HepG2 (cell line): ENCODE results near the gene SPHK2. TPM values are rescaled to one million over a fixed set of nuclear protein-coding genes. Genes with fewer than 3 reads are reported as not detected.

Experiments used
- CHCHD3 ChIP-seq: sonication (generic); formaldehyde crosslinking; IDR thresholded peaks from 2 replicates; pipeline ENCODE4 v1.8.0; 2022; ENCODE audit warnings: mild to moderate bottlenecking, missing genetic modification reagents, moderate library complexity
- HNRNPH1 ChIP-seq: fragments of 200-400 bp; formaldehyde crosslinking; optimal IDR thresholded peaks from 2 replicates; pipeline ENCODE3; 2017; ENCODE audit warnings: mild to moderate bottlenecking, low read depth, low read length
- HNRNPL ChIP-seq: fragments of 200-400 bp; formaldehyde crosslinking; IDR thresholded peaks from 2 replicates; pipeline ENCODE4 v1.6.1; 2017; ENCODE audit warnings: mild to moderate bottlenecking, low read depth, low read length
- HOXA3 ChIP-seq: sonication (generic); formaldehyde crosslinking; IDR thresholded peaks from 2 replicates; pipeline ENCODE4 v1.5.0; 2020; ENCODE audit warnings: missing genetic modification reagents
- MAFK ChIP-seq, 2 experiments: IDR thresholded peaks in 1 of 2; conservative IDR thresholded peaks in 1 of 2; 2 replicates each; pipeline ENCODE4 v1.6.1; 2011; ENCODE audit warnings: improper control_type of control experiment in 2 of 2, low read length in 2 of 2
- NFE2 ChIP-seq: sonication (generic); formaldehyde crosslinking; IDR thresholded peaks from 2 replicates; pipeline ENCODE4 v1.4.0; 2020; ENCODE audit warnings: missing genetic modification reagents
- NFE2L1 ChIP-seq: sonication (generic); formaldehyde crosslinking; IDR thresholded peaks from 2 replicates; pipeline ENCODE4 v1.4.0; 2020; ENCODE audit warnings: missing genetic modification reagents, mild to moderate bottlenecking, borderline replicate concordance
- PHF21A ChIP-seq: sonication (generic); formaldehyde crosslinking; IDR thresholded peaks from 2 replicates; pipeline ENCODE4 v1.5.0; 2020; ENCODE audit warnings: mild to moderate bottlenecking, missing genetic modification reagents
- PITX1 ChIP-seq: sonication (generic); formaldehyde crosslinking; IDR thresholded peaks from 2 replicates; pipeline ENCODE4 v1.5.1; 2020; ENCODE audit warnings: mild to moderate bottlenecking, missing genetic modification reagents
- RFX1 ChIP-seq: fragments of 450-650 bp; IDR thresholded peaks from 2 replicates; pipeline ENCODE4 v1.6.1; 2017
- SETDB1 ChIP-seq: sonication (generic); formaldehyde crosslinking; IDR thresholded peaks from 2 replicates; pipeline ENCODE4 v1.5.1; 2020; ENCODE audit warnings: missing genetic modification reagents, mild to moderate bottlenecking, borderline replicate concordance
- SMAD9 ChIP-seq: sonication (generic); formaldehyde crosslinking; IDR thresholded peaks from 2 replicates; pipeline ENCODE4 v1.5.1; 2020; ENCODE audit warnings: mild to moderate bottlenecking, missing genetic modification reagents
- SOX6 ChIP-seq, 2 experiments: fragments of 450-650 bp in 1 of 2; sonication (generic) in 1 of 2; formaldehyde crosslinking in 1 of 2; IDR thresholded peaks; 2 replicates each; pipeline versions ENCODE4 v1.4.0 to v1.6.1; 2017 to 2020; ENCODE audit warnings: antibody characterized with exemption in 1 of 2, mild to moderate bottlenecking in 1 of 2, missing genetic modification reagents in 1 of 2
- THAP11 ChIP-seq: IDR thresholded peaks from 2 replicates; pipeline ENCODE4 v1.6.1; 2016; ENCODE audit warnings: missing biosample characterization, missing genetic modification reagents
- ZNF143 ChIP-seq: sonication (generic); formaldehyde crosslinking; IDR thresholded peaks from 2 replicates; pipeline ENCODE4 v1.4.0; 2020; ENCODE audit warnings: missing genetic modification reagents
- ZNF251 ChIP-seq: sonication (generic); formaldehyde crosslinking; IDR thresholded peaks from 2 replicates; pipeline ENCODE4 v1.9.0; 2021; ENCODE audit warnings: mild to moderate bottlenecking, missing genetic modification reagents
- ZNF546 ChIP-seq: sonication (generic); formaldehyde crosslinking; conservative IDR thresholded peaks from 2 replicates; pipeline ENCODE4 v1.8.1; 2023; ENCODE audit warnings: mild to moderate bottlenecking, missing genetic modification reagents
- polyA plus RNA-seq, 8 experiments: library from polyadenylated mRNA; depleted of rRNA in 3 of 8; stranded (reverse) in 7 of 8; unstranded in 1 of 8; fragments of >200 nt; fragmentation: Illumina TruSeq in 4 of 8; extraction: Trizol in 4 of 8; gene quantifications; 2 replicates each; pipeline versions ENCODE4 v1.2.1 to v1.2.3, GENCODE V29; 2011 to 2016; ENCODE audit warnings: low read depth in 4 of 8, missing spikeins in 1 of 8, mixed read lengths in 1 of 8; ENCODE audit not compliant: insufficient read depth in 1 of 8
- total RNA-seq, 5 experiments: library from RNA; depleted of rRNA; stranded (reverse); fragments of >200 nt; fragmentation: Illumina TruSeq; extraction: Trizol; gene quantifications; 2 replicates each; pipeline ENCODE4 v1.2.3, GENCODE V29; 2016; ENCODE audit warnings: low read depth in 1 of 5
- TF ChIP-seq, protein P1 (sequence below): IDR thresholded peaks from 2 replicates; pipeline ENCODE4 v1.6.1; 2016; ENCODE audit warnings: missing genetic modification reagents, missing compliant biosample characterization
- TF ChIP-seq, protein P2 (sequence below): sonication (generic); formaldehyde crosslinking; IDR thresholded peaks from 2 replicates; pipeline ENCODE4 v1.5.0; 2020; ENCODE audit warnings: missing genetic modification reagents
- TF ChIP-seq, protein P3 (sequence below): sonication (generic); formaldehyde crosslinking; IDR thresholded peaks from 2 replicates; pipeline ENCODE4 v1.5.1; 2020; ENCODE audit warnings: mild to moderate bottlenecking, missing genetic modification reagents
- TF ChIP-seq, protein P4 (sequence below): sonication (generic); formaldehyde crosslinking; IDR thresholded peaks from 2 replicates; pipeline ENCODE4 v1.4.0; 2020; ENCODE audit warnings: missing genetic modification reagents
- TF ChIP-seq, protein P5 (sequence below): sonication (generic); formaldehyde crosslinking; IDR thresholded peaks from 2 replicates; pipeline ENCODE4 v1.5.0; 2020; ENCODE audit warnings: missing genetic modification reagents

SPHK2 gene
- total and polyA plus RNA-seq, 2 of the 13 experiments (the other 11 are each of a cell fraction or from before 2014, with no cell fraction given): 2.9 to 14.4 TPM

DNA sequence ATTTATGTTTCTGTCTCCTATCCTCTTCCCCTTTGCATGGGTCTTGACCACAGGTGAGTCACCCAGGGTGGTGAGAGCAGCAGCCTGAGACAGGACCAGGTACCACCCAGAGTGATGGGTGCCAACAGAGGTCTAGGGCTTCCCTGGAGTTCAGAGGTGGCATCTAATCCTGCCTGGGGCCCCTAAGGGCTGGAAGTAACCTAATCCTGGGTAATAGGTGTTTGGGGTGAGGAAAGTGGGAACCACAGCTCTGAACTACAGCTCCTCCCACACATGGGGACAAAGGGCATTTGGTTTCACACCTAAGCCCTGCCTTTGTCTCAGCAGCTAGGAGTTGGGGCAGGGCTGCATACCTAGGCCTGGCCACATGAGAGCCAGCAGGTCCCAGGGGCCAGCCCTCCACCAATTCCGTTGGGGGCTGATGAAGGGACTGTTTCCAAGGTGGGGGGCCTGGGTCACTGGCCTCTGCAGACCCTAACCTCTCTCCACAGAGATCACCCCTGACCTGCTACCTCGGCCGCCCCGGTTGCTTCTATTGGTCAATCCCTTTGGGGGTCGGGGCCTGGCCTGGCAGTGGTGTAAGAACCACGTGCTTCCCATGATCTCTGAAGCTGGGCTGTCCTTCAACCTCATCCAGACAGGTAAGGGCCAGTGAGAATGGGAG, 8.0 kb downstream of the SPHK2 start (continued):
- TF ChIP-seq SETDB1 (CRISPR knock-in tag) (no peak), RFX1 (no peak), MAFK (conservative IDR thresholded peaks at IDR 0.05 in 1 of 2, IDR thresholded peaks at IDR 0.05 in 1 of 2; ENCODE audit: low read length in 2 of 2) (no peak), ZNF251 (CRISPR knock-in tag) (no peak), HNRNPH1 (no peak), PITX1 (CRISPR knock-in tag) (peak; percentile 39; the same call in 1 of the 2 replicates), ZNF143 (CRISPR knock-in tag) (no peak), HNRNPL (no peak), HOXA3 (peak; percentile 40; the same call in 1 of the 2 replicates), THAP11 (CRISPR knock-in tag) (peak; percentile 26; the same call in 1 of the 2 replicates), CHCHD3 (CRISPR knock-in tag) (no peak), ZNF546 (CRISPR knock-in tag) (0 out of 2 replicates have a peak, but pooled peaks have one; percentile 68), SMAD9 (CRISPR knock-in tag) (no peak), NFE2 (CRISPR knock-in tag) (no peak), PHF21A (CRISPR knock-in tag) (no peak), SOX6 (IDR thresholded peaks at IDR 0.05) (no peak), SOX6 (CRISPR knock-in tag; IDR thresholded peaks at IDR 0.05) (peak; percentile 60; the same call in 1 of the 2 replicates), NFE2L1 (CRISPR knock-in tag) (peak; percentile 47; the same call in 1 of the 2 replicates)
- TF ChIP-seq, protein P1, sequence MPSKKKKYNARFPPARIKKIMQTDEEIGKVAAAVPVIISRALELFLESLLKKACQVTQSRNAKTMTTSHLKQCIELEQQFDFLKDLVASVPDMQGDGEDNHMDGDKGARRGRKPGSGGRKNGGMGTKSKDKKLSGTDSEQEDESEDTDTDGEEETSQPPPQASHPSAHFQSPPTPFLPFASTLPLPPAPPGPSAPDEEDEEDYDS (CRISPR knock-in tag): no peak
- TF ChIP-seq, protein P2, sequence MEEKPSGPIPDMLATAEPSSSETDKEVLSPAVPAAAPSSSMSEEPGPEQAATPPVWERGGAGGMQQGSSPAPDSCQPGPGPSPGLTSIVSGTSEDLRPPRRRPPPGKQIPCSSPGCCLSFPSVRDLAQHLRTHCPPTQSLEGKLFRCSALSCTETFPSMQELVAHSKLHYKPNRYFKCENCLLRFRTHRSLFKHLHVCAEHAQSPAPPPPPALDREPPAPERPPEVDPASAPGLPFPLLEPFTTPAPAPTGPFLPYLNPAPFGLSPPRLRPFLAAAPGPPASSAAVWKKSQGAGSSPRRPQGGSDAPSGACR (CRISPR knock-in tag): no peak
- TF ChIP-seq, protein P3, sequence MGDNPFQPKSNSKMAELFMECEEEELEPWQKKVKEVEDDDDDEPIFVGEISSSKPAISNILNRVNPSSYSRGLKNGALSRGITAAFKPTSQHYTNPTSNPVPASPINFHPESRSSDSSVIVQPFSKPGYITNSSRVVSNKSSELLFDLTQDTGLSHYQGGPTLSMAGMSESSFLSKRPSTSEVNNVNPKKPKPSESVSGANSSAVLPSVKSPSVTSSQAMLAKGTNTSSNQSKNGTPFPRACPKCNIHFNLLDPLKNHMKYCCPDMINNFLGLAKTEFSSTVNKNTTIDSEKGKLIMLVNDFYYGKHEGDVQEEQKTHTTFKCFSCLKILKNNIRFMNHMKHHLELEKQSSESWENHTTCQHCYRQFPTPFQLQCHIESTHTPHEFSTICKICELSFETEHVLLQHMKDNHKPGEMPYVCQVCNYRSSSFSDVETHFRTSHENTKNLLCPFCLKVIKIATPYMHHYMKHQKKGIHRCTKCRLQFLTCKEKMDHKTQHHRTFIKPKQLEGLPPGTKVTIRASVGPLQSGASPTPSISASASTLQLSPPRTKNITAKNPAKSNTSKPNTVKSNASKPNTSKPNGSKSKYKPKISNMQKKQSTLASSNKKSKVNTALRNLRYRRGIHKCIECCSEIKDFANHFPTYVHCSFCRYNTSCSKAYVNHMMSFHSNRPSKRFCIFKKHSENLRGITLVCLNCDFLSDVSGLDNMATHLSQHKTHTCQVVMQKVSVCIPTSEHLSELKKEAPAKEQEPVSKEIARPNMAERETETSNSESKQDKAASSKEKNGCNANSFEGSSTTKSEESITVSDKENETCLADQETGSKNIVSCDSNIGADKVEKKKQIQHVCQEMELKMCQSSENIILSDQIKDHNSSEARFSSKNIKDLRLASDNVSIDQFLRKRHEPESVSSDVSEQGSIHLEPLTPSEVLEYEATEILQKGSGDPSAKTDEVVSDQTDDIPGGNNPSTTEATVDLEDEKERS (CRISPR knock-in tag): no peak
- TF ChIP-seq, protein P4, sequence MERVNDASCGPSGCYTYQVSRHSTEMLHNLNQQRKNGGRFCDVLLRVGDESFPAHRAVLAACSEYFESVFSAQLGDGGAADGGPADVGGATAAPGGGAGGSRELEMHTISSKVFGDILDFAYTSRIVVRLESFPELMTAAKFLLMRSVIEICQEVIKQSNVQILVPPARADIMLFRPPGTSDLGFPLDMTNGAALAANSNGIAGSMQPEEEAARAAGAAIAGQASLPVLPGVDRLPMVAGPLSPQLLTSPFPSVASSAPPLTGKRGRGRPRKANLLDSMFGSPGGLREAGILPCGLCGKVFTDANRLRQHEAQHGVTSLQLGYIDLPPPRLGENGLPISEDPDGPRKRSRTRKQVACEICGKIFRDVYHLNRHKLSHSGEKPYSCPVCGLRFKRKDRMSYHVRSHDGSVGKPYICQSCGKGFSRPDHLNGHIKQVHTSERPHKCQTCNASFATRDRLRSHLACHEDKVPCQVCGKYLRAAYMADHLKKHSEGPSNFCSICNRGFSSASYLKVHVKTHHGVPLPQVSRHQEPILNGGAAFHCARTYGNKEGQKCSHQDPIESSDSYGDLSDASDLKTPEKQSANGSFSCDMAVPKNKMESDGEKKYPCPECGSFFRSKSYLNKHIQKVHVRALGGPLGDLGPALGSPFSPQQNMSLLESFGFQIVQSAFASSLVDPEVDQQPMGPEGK (CRISPR knock-in tag): peak; percentile 28; the same call in 1 of the 2 replicates
- TF ChIP-seq, protein P5, sequence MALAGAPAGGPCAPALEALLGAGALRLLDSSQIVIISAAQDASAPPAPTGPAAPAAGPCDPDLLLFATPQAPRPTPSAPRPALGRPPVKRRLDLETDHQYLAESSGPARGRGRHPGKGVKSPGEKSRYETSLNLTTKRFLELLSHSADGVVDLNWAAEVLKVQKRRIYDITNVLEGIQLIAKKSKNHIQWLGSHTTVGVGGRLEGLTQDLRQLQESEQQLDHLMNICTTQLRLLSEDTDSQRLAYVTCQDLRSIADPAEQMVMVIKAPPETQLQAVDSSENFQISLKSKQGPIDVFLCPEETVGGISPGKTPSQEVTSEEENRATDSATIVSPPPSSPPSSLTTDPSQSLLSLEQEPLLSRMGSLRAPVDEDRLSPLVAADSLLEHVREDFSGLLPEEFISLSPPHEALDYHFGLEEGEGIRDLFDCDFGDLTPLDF (CRISPR knock-in tag): 0 out of 2 replicates have a peak, but pooled peaks have one; percentile 26
